Breast epithelium (tissue), 3 donors: ENCODE measurements around the gene AQP6.

ENCODE experiments used
- POLR2A ChIP-seq: fragments of 450-650 bp; IDR thresholded peaks from one replicate; pipeline ENCODE4 v1.6.1; 2016; ENCODE audit warnings: antibody characterized with exemption, mild to moderate bottlenecking, moderate library complexity
- TF ChIP-seq, protein P1 (sequence below), 3 donors: fragments of 450-650 bp; IDR thresholded peaks; one replicate each; pipeline ENCODE4 v1.5.1; 2016 to 2017; ENCODE audit warnings: antibody characterized with exemption in 3 of 3, mild to moderate bottlenecking in 3 of 3, moderate library complexity in 3 of 3

- TF ChIP-seq, protein P1, sequence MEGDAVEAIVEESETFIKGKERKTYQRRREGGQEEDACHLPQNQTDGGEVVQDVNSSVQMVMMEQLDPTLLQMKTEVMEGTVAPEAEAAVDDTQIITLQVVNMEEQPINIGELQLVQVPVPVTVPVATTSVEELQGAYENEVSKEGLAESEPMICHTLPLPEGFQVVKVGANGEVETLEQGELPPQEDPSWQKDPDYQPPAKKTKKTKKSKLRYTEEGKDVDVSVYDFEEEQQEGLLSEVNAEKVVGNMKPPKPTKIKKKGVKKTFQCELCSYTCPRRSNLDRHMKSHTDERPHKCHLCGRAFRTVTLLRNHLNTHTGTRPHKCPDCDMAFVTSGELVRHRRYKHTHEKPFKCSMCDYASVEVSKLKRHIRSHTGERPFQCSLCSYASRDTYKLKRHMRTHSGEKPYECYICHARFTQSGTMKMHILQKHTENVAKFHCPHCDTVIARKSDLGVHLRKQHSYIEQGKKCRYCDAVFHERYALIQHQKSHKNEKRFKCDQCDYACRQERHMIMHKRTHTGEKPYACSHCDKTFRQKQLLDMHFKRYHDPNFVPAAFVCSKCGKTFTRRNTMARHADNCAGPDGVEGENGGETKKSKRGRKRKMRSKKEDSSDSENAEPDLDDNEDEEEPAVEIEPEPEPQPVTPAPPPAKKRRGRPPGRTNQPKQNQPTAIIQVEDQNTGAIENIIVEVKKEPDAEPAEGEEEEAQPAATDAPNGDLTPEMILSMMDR (IDR thresholded peaks at IDR 0.05): no peak
- TF ChIP-seq POLR2A: no peak
These were observed 30.2 kb upstream of the AQP6 start for GRCh38 chr12:49942512-49942893.
